Sciatic nerve (tissue), 2 donors: ENCODE results near the gene THEMIS2. TPM values are rescaled to one million over a fixed set of nuclear protein-coding genes. Genes with fewer than 3 reads are reported as not detected.
"Not testable (repeated sequence)": the region's sequence is repeated elsewhere in the genome, so short reads cannot be mapped to it uniquely, and the experiment has no call there.

ENCODE experiments used
- ATAC-seq: fragments of 200-7000 bp; cut with Tn5 transposase; one replicate; pipeline ENCODE4 v1.9.1; 2020; ENCODE audit warnings: mild to moderate bottlenecking, moderate library complexity
- DNase-seq: peaks from one replicate; pipeline ENCODE4 v3.0.0-alpha.2; 2020; ENCODE audit warnings: low spot score
- intact Hi-C: fragments of 100-400 bp; cut with DNase I; formaldehyde crosslinking; loops from one replicate; pipeline ENCODE4 v1.14.2; 2022
- total RNA-seq: library from RNA; stranded (reverse); fragmentation: NEBNext Ultra II Directional; extraction: Animal tissue kit (Norgen Biotek cat#: 25700); gene quantifications from one replicate; pipeline ENCODE4 v1.2.1, GENCODE V29; 2021
- donor health status: DM: no; HTN: no; CAD: no.
- donor health status: DM: no; HTN: no; CAD: no.

Gene THEMIS2
- total RNA-seq, 1 donor from 2014 or later: 25.7 TPM

DNA sequence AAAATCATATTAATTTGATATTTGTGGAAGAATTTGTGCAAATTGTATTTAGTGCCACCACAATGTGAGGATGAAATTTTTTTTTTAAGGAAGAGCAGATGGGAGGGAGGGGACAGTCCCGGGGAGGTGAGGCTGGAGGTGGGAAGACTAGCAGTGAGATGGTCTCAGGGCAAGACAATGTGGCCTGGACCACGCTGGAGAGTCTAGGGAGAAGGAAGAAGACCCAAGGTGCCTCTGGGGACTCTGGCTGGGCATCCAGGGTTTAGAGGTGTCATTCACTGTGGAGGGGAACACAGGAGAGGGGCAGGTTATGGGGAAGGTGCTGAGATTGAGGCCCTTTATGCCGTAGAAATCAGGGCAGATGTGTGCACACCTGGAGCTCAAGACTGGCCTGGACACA, 10.3 kb upstream of the THEMIS2 start:
- intact Hi-C loops: no loop called here
- no peak for DNase-seq
- no peak for ATAC-seq

DNA sequence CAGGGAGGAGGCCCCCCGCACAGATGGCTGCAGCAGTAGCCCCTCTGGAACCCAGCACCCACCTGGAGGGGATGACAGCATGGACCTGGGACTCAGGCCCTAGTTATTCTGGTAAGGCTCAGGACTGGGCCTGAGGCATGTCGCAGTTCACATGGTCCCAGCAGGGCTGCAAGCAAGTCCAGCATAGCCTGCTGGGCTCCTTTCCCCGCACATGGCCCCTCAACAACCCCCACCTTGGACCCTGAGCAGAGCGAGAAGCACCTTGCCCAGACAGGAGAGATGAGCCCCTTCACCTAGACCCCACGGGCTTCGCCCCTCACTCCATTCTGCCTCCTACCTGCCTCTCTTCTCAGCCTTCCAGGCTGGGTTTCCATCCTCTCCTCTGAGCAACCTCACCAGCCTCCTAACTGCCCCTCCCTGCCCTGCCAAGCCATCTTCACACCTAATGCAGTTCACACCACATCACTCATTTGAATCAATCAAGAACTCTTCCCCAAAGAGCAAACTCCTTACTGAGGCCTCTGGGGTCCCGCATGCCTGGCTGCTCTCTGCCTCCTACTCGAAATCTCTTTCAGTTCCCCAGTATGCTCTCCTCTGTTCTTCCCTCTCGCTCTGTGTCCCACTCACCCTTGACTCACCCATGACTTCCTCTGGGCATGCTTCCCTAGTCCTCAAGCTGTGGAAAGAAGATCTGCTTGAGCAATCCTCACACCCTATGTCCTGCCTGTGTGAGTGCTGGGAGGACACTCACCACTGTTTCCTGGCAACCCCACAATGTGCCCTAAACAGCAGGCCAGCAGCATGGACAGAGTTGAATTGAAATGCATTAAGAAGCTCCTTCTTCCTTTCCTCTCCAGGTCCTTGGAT, 9.4 kb upstream of the THEMIS2 start:
- ATAC-seq: peak; percentile 91
- intact Hi-C loops: no loop called here
- no peak for DNase-seq

DNA sequence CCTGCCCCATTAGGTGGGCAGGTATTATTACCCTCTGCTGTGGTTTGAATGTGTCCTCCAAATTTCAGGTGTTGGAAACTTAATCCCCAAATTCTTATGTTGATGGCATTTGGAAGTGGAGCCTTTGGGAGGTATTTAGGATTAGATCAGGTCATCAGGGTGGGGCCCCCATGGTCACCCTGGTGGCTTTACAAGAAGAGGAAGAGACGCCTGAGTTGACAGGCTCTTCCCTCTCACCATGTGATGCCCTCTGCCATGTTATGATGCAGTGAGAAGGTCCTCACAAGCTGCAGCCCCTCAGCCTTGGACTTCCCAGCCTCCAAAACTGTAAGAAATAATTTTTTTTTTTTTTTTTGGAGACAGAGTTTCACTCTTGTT, 8.8 kb upstream of the THEMIS2 start:
- peak; percentile 60 for ATAC-seq
- intact Hi-C loops: no loop called here

DNA sequence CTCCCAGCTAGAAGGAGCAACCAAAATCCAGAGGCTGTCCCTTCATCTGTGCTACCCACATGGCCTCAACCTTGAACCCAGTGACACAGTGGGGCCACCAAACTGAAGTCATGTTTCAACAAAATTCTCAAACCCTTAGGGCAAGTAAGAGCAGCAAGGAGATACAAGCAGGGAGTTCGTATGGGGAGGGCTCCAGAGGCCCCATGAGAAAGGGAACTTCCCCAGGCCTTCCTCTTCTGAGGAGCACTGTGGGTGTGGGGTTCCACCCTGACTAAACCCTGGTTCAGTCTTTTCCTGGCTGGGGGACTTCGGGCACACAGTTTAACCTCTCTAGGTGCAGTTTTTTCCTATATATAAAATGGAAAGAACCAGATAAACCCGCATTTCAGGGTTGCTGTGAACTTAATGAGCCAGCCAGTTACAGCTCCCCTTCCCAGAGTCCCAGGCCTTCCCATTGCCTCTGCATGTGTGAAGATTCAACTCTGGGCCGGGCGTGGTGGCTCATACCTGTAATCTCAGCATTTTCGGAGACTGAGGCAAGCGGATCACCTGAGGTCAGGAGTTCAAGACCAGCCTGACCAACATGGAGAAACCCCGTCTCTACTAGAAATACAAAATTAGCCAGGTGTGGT, 8.0 kb upstream of the THEMIS2 start:
- no peak for DNase-seq
- peak; percentile 61 for ATAC-seq
- intact Hi-C loops: no loop called here

More for the DNA sequence above, 8.8 kb upstream of the THEMIS2 start:
- DNase-seq: no peak

DNA sequence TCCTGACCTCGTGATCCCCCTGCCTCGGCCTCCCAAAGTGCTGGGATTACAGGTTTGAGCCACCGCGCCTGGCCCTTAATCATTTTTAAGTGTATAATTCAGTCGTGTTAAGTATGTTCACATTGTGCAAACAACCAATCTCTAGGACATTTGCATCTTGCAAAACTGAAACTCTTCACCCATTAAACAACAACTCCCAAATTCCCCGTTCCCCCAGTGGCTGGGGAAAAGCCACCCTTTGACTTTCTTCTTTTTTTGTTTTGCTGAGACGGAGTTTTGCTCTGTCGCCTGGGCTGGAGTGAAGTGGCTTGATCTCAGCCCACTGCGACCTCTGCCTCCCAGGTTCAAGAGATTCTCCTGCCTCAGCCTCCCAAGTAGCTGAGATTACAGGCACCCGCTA, 6.5 kb upstream of the THEMIS2 start:
- ATAC-seq: no peak
- intact Hi-C loops: no loop called here
- DNase-seq: no peak

DNA sequence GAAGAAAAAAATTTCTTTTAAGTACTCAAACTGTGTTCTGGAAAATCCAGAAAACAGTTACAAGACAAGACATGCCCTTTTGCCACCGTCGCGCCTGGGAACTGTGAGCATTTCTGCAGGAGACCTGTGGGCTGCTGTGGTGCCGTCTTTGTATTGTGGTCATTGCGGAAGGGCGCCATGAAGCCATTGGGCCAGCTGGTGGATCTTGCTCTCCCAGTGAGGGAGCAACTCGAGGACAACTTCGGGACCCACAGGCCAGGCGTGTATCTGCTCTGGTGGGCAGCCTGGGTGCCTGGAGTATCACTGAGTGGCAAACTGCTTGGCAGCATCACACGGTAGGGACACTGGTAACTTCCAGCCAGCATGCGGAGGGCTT, 3.8 kb upstream of the THEMIS2 start:
- DNase-seq (no peak), ATAC-seq (no peak)
- intact Hi-C loops: no loop called here

DNA sequence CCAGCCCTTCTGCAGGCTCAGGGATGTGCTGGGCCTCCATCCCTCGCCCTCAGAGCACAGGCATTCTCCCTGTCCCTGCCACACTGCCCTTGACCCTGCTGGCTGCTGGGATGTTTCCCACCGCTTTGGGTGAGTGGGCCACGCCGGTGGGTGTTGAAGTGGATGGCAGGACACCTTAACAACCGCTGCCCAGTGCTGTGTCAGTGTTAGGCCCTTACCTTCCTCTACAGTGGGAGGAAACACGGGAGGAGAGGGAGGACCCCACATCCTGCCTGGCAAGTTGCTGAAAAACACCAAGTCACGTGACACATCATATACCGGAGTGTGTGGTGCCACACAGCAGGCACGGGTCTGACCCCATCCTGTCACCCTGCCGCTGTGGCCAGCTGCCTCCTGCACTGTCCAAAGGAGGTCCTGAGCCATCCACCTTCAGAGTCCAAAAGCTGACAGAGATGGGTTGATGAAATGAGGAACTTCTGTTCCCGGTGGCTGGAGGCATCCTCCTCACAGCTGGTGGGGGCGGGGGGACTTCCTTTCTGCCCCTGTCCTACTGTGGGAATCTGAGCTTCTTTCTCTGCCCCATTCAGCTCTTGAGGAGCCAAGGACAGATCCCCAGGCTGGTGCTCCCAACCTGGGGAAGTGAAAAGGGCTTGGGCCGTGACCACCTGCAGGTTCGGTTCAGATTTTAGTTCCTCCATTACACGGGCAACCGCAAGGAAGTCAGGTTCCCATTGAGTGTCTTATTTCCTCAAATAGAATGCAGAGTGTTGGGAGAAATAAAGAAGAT, 3.2 kb upstream of the THEMIS2 start:
- DNase-seq (no peak), ATAC-seq (peak; percentile 45)
- intact Hi-C loops: no loop called here

DNA sequence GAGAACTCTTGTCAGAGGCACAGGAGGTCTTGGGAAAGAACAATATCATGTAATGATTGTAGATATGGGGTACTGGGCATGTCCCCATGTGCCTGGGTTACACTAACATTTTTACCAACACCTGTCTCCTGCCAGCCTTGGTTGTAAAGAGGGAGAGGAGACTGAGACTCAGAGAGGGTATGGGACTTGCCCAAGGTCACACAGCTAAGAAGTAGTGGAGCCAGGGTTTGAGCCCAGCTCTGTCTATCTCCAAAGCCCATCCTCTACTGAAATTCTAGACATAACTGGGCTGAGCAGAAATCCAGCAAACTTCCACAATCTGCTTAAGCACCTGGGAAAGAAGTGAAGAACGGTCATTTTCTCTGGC, 2.6 kb upstream of the THEMIS2 start:
- DNase-seq: no peak
- intact Hi-C loops: no loop called here
- no peak for ATAC-seq

DNA sequence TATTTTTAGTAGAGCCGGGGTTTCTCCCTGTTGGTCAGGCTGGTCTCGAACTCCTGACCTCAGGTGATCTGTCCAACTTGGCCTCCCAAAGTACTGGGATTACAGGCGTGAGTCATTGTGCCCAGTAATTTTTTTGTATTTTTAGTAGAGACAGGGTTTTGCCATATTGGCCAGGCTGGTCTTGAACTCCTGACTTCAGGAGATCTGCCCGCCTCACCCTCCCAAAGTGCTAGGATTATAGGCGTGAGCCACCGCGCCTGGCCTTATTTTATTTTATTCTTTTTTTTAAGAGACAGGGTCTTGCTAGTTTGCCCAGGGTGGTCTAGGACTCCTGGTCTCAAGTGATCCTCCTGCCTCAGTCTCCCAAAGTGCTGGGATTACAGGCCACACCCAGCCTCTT, 1.3 kb upstream of the THEMIS2 start:
- DNase-seq, ATAC-seq, intact Hi-C loops: not testable (repeated sequence)

DNA sequence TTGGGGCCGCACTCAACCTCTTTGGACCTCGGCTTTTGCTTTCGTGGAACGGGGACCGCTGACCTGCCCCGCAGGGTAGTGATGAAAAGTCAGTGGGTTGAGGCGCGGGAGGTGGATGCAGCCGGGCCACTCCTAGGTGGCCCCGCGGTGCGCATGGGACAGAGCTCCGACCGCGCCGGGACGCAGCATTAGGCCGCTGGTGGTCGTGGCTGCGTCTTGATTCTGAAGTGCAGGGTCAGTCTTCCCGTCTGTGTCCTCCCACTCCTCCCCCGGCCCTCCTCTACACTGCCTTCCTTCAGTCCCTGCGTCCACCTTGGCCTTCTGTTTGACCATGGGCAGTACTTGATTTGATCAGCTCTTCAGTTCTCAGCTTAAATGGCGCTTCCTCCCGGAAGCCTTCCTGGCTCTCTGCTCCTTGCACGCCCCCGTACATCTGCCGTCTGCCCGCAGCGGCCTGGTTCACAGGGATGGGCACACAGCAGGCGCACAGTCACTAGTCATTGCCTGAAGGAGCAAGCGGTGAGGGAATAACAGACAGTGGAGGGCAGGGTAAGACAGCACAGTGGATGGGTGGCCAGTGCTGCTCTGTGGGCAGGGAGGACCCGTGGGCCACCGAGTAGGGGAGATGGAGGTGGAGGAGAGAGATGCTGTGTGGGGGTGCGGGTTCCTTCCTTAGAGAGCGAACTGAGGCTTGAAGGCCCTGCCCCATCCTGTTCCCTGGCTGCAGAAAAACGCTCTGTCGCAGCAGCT, 633 bp downstream of the THEMIS2 start:
- DNase-seq (no peak), ATAC-seq (peak; percentile 35)
- intact Hi-C loops: no loop called here

DNA sequence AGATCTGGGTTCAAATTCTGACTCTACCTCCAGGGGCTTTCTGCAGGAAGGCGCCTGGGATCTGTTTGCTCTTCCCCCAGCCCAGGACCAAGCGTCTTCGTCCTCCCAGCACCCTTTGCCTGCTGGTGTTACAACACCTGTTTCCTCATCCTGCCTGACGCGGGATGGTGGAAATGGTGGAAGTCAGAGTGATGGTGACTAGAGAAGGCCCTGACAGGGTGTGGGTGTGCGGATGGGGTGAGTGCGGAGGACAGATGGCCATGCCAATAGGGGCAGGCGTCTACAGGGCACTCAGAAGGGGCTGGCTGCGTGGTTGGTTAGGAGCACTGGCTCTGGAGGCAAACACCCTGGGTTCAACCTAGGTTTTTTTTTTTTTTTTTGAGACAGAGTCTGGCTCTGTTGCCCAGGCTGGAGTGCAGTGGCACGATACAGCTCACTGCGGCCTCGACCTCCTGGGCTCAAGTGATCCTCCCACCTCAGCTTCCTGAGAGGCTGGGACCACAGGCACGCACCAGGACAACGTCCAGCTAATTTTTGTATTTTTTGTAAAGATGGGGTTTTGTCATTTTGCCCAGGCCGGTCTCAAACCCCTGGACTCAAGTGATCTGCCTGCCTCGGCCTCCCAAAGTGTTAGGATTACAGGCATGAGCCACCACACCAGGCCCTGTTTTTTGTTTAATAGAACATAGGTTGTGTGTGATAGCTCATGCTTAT, 1.5 kb downstream of the THEMIS2 start:
- DNase-seq (peak; percentile 57), ATAC-seq (peak; percentile 10)
- intact Hi-C loops: no loop called here

DNA sequence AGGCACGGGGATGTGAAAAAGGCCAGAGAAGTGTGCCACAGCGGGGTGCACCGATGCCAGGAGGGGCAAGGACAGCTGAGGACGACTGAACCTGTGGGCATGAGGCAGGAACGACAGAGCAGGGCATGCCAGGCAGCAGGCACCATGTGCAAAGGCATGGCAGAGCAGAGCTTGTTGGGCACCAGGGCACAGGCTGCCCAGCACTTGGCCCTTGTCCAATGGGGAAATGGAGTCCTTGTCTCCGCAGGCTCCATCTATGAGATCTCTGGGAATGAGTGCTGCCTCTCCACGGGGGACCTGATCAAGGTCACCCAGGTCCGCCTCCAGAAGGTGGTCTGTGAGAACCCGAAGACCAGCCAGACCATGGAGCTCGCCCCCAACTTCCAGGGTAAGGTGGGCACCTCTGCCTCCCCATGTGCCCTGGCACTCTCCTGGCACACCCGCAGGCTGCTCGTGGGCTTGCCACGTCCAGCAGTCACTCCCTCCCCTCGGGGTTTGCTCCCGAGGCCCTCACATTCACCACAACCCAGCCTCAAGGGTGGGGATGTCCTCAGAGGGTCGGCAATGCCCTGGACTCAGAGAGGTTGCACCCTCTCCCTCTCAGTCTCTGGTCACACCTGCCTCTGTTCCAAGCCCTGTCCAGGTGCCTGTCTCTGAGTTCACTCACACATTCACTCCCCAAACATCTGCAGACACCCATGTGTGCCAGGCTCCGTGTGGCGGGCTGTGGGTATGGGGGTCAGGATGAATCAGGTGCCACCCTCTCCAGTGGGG, 4.2 kb downstream of the THEMIS2 start:
- intact Hi-C loops: no loop called here
- DNase-seq (no peak), ATAC-seq (no peak)

DNA sequence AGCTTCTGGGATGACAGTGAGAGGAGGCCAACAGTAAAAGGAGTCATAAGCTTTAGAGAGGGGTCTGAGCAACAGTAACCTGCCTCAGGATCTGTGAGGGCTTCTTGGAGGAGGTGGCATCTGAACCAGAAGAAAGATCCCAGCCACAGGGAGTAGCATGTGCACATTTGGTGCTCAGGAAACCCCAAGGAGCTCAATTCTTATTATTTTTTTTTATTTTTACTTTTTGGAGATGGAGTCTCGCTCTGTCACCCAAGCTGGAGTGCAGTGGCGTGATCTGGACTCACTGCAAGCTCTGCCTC, 4.7 kb downstream of the THEMIS2 start:
- ATAC-seq (no peak), DNase-seq (no peak)
- intact Hi-C loops: no loop called here

DNA sequence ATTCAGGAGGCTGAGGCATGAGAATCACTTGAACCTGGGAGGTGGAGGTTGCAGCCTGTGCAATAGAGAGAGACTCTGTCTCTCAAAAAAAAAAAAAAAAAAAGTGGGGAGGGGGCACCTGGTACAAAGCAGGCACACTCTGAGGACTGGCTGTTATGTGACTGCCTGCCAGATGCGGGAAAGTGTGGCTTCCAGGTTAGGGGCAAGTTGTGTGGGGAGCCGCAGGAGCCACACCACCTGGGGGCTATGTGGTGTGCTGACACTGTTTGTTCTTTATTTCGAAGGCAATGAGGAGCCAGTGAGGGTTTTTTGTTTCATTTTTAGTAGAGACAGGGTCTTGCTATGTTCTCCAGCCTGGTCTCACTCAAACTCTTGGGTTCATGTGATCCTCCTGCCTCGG, 5.7 kb downstream of the THEMIS2 start:
- intact Hi-C loops: no loop called here
- DNase-seq (no peak), ATAC-seq (no peak)

DNA sequence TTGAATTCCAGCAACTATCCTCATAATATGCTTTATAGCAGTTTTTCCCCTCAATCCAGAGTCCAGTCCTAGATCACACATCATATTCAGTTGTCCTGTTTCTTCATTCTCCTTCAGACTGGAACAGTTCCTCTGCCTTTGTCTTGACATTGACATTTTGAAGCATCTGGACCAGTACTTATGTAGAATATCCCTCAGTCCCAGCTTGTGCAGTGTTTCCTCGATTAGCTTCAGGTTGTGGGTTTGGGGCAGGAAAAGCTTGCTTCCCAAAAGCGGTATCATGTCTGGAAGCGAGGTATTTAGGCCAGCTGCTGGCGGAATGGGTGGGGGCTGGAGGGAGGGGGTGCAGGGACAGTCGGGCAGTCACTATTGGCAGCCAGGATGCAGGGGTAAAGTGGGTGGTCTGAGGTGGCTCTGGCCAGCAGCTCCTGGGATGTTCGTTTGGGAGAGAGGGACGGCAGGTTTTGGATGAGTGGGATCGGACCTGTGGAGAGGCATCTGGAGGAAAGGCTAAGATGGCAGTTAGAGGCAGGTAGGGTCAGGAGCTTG, 6.5 kb downstream of the THEMIS2 start:
- intact Hi-C loops: no loop called here
- ATAC-seq: no peak
- DNase-seq: no peak

DNA sequence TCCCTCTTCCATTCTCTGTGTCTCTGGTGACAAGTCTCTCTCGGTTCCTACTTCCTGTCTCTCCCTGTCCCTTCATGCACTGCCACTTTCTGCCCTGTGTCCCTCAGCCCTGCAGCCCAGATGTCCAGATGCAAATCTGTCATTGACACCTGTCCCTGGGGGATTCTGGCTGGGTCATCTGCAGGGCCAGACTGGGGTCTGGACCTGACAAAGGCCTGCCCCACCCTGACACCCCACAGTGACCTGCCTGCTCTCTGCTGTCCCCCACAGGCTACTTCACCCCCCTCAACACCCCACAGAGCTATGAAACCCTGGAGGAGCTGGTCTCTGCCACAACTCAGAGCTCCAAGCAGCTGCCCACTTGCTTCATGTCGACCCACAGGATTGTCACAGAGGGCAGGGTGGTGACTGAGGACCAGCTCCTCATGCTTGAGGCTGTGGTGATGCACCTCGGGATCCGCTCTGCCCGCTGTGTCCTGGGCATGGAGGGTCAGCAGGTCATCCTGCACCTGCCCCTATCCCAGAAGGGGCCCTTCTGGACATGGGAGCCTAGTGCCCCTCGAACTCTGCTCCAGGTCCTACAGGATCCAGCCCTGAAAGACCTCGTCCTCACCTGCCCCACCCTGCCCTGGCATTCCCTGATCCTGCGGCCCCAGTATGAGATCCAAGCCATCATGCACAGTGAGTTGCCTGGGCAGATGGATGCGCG, 7.2 kb downstream of the THEMIS2 start:
- intact Hi-C loops: no loop called here
- ATAC-seq (no peak), DNase-seq (no peak)

DNA sequence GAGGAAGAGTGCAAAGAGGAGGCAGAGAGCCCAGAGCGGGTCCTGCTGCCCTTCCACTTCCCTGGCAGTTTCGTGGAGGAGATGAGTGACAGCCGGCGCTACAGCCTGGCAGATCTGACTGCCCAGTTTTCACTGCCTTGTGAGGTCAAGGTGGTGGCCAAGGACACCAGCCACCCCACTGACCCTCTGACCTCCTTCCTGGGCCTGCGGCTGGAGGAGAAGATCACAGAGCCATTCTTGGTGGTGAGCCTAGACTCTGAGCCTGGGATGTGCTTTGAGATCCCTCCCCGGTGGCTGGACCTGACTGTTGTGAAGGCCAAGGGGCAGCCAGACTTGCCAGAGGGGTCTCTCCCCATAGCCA, 10.2 kb downstream of the THEMIS2 start:
- DNase-seq (no peak), ATAC-seq (no peak)
- intact Hi-C loops: no loop called here
